HEK293T (cell line): ENCODE data around the gene P3R3URF.

ENCODE experiments used
- CTCF ChIA-PET: fragments of 350-600 bp; formaldehyde crosslinking; extraction: SDS; loops from one replicate; lab custom pipeline; 2021; ENCODE audit warnings: antibody characterized with exemption, inconsistent platforms; lab: Yijun Ruan, JAX
- POLR2A ChIA-PET: fragments of 350-600 bp; formaldehyde crosslinking; extraction: SDS; loops from one replicate; lab custom pipeline; 2020; ENCODE audit warnings: antibody characterized with exemption, inconsistent platforms; lab: Yijun Ruan, JAX
- DNase-seq: peaks from one replicate; pipeline ENCODE4 v3.0.0; 2012; ENCODE audit warnings: mixed read lengths; ENCODE audit errors: extremely low spot score
- ARNT ChIP-seq: fragments of 450-650 bp; IDR thresholded peaks from 2 replicates; pipeline ENCODE4 v1.6.1; 2017; ENCODE audit warnings: mild to moderate bottlenecking
- BHLHE40 ChIP-seq: fragments of 450-650 bp; IDR thresholded peaks from 2 replicates; pipeline ENCODE4 v1.6.1; 2016; ENCODE audit warnings: mild to moderate bottlenecking, moderate library complexity, borderline replicate concordance
- CTBP1 ChIP-seq: fragments of 450-650 bp; IDR thresholded peaks from 2 replicates; pipeline ENCODE4 v1.6.1; 2016; ENCODE audit warnings: borderline replicate concordance
- ELF4 ChIP-seq: fragments of 450-650 bp; IDR thresholded peaks from 2 replicates; pipeline ENCODE4 v1.6.1; 2017; ENCODE audit warnings: antibody characterized with exemption
- FOXA1 ChIP-seq: fragments of 450-650 bp; IDR thresholded peaks from 2 replicates; pipeline ENCODE4 v1.6.1; 2016; ENCODE audit warnings: mild to moderate bottlenecking
- FOXK2 ChIP-seq: fragments of 450-650 bp; IDR thresholded peaks from 2 replicates; pipeline ENCODE4 v1.6.1; 2016; ENCODE audit warnings: mild to moderate bottlenecking
- FOXM1 ChIP-seq: fragments of 450-650 bp; IDR thresholded peaks from 2 replicates; pipeline ENCODE4 v1.6.1; 2017; ENCODE audit warnings: mild to moderate bottlenecking, borderline replicate concordance
- HDGF ChIP-seq: fragments of 450-650 bp; IDR thresholded peaks from 2 replicates; pipeline ENCODE4 v1.6.1; 2017; ENCODE audit warnings: antibody characterized with exemption, borderline replicate concordance
- L3MBTL2 ChIP-seq: fragments of 450-650 bp; conservative IDR thresholded peaks from 2 replicates; pipeline ENCODE4 v1.6.1; 2016; ENCODE audit warnings: mild to moderate bottlenecking
- LEF1 ChIP-seq: fragments of 450-650 bp; IDR thresholded peaks from 2 replicates; pipeline ENCODE4 v1.6.1; 2017; ENCODE audit warnings: mild to moderate bottlenecking, borderline replicate concordance
- NFRKB ChIP-seq: fragments of 450-650 bp; IDR thresholded peaks from 2 replicates; pipeline ENCODE4 v1.6.1; 2016; ENCODE audit warnings: mild to moderate bottlenecking, moderate library complexity
- PKNOX1 ChIP-seq: fragments of 450-650 bp; IDR thresholded peaks from 2 replicates; pipeline ENCODE4 v1.6.1; 2016
- SP1 ChIP-seq: fragments of 450-650 bp; IDR thresholded peaks from 2 replicates; pipeline ENCODE4 v1.6.1; 2017
- SUZ12 ChIP-seq: fragments of 450-650 bp; IDR thresholded peaks from 2 replicates; pipeline ENCODE4 v1.6.1; 2016; ENCODE audit warnings: mild to moderate bottlenecking
- TARDBP ChIP-seq: fragments of 450-650 bp; IDR thresholded peaks from 2 replicates; pipeline ENCODE4 v1.6.1; 2016
- ZNF384 ChIP-seq: fragments of 450-650 bp; IDR thresholded peaks from 2 replicates; pipeline ENCODE4 v1.6.1; 2016

Gene P3R3URF

DNA sequence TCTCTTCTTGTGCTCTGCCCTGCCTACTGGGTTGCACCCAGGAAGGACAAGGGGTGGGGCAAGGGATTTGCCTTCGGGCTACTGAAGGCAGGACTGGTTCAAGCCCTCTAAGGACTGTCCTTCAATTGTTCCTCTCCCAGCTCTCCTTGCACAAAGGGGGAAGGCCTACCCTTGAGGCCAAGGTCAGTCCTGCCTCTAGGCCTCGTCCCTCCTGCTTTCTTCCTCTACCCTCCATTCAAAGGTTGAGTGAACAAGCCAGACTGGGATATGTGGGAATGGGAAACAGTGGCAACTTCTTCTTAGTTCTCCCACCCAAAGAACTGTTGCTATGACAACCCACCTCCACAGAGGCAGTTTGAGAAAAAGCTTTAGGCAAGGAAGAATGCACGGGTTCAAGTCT lies 29.5 kb upstream of the P3R3URF start:
- TF ChIP-seq PKNOX1 (no peak), FOXM1 (no peak), ZNF384 (no peak), BHLHE40 (no peak), L3MBTL2 (no peak), FOXA1 (no peak), NFRKB (no peak), LEF1 (no peak), ARNT (no peak), CTBP1 (no peak), SP1 (no peak), FOXK2 (no peak), ELF4 (no peak), SUZ12 (no peak), HDGF (no peak), TARDBP (no peak)
- no peak for DNase-seq
- POLR2A ChIA-PET, result interaction anchor here (1.0 to 1.1 kb wide), 2 partner anchors 11 to 16 kb away, joined by 3 read pairs; no protein-coding TSS in a partner anchor
- CTCF ChIA-PET, result interaction anchor here (0.7 to 1.6 kb wide), 2 partner anchors 13 to 18 kb away, joined by 3 to 8 read pairs; no protein-coding TSS in a partner anchor

- TF ChIP-seq NFRKB, result no peak
- TF ChIP-seq ELF4, result no peak
- TF ChIP-seq FOXA1, result no peak
- TF ChIP-seq TARDBP, result no peak
- no peak for TF ChIP-seq L3MBTL2
- TF ChIP-seq HDGF, result no peak
- TF ChIP-seq BHLHE40, result no peak
- no peak for TF ChIP-seq CTBP1
- POLR2A ChIA-PET, result interaction anchor here (0.6 to 1.1 kb wide), 2 partner anchors 16 to 40 kb away, joined by 3 read pairs; no protein-coding TSS in a partner anchor
- CTCF ChIA-PET, result interaction anchor here (0.7 to 1.9 kb wide), 2 partner anchors 18 to 40 kb away, joined by 5 read pairs; no protein-coding TSS in a partner anchor
These were observed 28.9 kb upstream of the P3R3URF start for GRCh38 chr1:46205141-46205540.

DNA sequence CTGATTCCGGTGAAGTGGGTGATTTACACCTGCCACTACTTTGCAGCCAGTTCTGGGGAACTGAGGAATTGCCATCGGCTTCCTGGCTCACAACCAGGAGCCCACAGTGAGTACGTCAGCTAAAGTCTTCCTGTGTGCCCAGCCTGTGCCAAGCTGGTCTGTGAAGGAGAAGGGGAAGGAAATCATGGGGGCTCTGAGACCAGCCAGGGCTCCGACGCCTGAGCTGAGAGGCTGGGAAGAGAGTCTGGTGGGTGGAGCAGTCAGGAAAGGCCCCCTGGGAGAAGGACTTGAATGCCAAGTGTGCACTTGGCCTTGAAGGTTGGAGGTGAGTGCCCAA lies 28.1 kb upstream of the P3R3URF start:
- ChIA-PET CTCF (interaction anchor here (0.7 to 1.9 kb wide), 2 partner anchors 19 to 40 kb away, joined by 5 read pairs; no protein-coding TSS in a partner anchor), POLR2A (interaction anchor here (0.8 kb wide), 1 partner anchor 10 kb away, joined by 3 read pairs; no protein-coding TSS in a partner anchor)
- TF ChIP-seq LEF1, result no peak
- TF ChIP-seq ZNF384, result no peak
- no peak for TF ChIP-seq ARNT
- DNase-seq, result no peak

More at GRCh38 chr1:46205141-46205540, 28.9 kb upstream of the P3R3URF start:
- DNase-seq, result no peak

GRCh38 chr1:46203738-46204405 lies 27.6 kb upstream of the P3R3URF start:
- TF ChIP-seq CTBP1 (no peak), ZNF384 (no peak)
- POLR2A ChIA-PET, result interaction anchor here (0.6 to 2.1 kb wide), 7 partner anchors 9 to 69 kb away, joined by 3 to 13 read pairs (median 3); partner anchors contain the start of gene RAD54L
- CTCF ChIA-PET, result interaction anchor here (0.9 to 1.9 kb wide), 3 partner anchors 15 to 41 kb away, joined by 4 to 8 read pairs (median 5); no protein-coding TSS in a partner anchor
- DNase-seq, result no peak

DNA sequence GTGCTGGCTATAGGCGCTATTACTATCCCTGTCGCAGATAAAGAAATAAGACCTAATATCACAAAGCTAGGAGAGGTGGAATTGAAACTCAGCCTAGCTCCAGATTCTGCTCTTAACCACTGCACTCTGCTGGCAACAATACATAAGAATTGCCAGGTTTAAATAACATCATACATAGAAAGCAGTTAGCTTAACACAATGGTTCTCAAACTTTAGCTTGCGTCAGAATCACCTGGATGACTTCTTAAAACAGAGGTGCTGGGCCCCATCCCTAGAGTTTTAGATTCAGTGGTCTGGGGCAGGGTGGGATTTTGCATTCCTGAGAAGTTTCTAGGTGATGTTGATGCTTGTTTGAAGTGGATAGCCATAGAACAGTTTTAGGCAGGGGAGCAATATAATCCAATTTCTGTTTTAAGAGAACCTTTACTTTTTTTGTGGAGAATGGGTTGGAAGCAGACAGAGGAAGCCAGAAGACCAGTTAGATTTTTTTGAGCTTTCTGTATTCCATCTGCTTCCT lies 23.0 kb upstream of the P3R3URF start:
- POLR2A ChIA-PET, result interaction anchor here (0.6 to 3.3 kb wide), 7 partner anchors 11 to 249 kb away, joined by 3 to 14 read pairs (median 3); partner anchors contain the start of gene RAD54L
- CTCF ChIA-PET, result interaction anchor here (1.6 kb wide), 1 partner anchor 25 kb away, joined by 8 read pairs; no protein-coding TSS in a partner anchor
- no peak for DNase-seq

More for the DNA sequence above, 23.0 kb upstream of the P3R3URF start:
- TF ChIP-seq PKNOX1, result no peak
- no peak for TF ChIP-seq NFRKB
- no peak for TF ChIP-seq BHLHE40
- no peak for TF ChIP-seq FOXM1
- TF ChIP-seq FOXA1, result no peak
- no peak for TF ChIP-seq CTBP1
- TF ChIP-seq SP1, result no peak
- TF ChIP-seq ZNF384, result no peak
- TF ChIP-seq ELF4, result no peak
- no peak for TF ChIP-seq FOXK2
- TF ChIP-seq HDGF, result no peak
- TF ChIP-seq L3MBTL2, result no peak
- TF ChIP-seq TARDBP, result no peak
- TF ChIP-seq SUZ12, result no peak
- no peak for TF ChIP-seq ARNT
